Spleen (tissue), 11 donors: ENCODE results near the gene MMEL1. TPM values are rescaled to one million over a fixed set of nuclear protein-coding genes. Genes with fewer than 3 reads are reported as not detected.
"Not testable (repeated sequence)": the region's sequence is repeated elsewhere in the genome, so short reads cannot be mapped to it uniquely, and the experiment has no call there.

Source experiments
- DNase-seq: peaks from one replicate; pipeline ENCODE4 v3.0.0-alpha.2; 2020
- H3K27ac ChIP-seq, 8 donors: fragments of 200-600 bp; sonication (generic) in 7 of 8; 1 replicate in 4 of 8; 2 replicates in 4 of 8; pipeline versions ENCODE4 v1.5.0 to v1.8.0; 2016 to 2021; ENCODE audit warnings: inconsistent platforms in 4 of 8, mild to moderate bottlenecking in 4 of 8, moderate library complexity in 1 of 8
- H3K27me3 ChIP-seq, 7 donors: fragments of 200-600 bp; sonication (generic) in 6 of 7; replicated peaks in 1 of 7; 1 replicate in 4 of 7; 2 replicates in 3 of 7; pipeline versions ENCODE4 v1.5.0 to v1.8.0; 2016 to 2021; ENCODE audit warnings: inconsistent platforms in 3 of 7, mild to moderate bottlenecking in 1 of 7
- H3K36me3 ChIP-seq, 6 donors: fragments of 200-600 bp; sonication (generic) in 5 of 6; 1 replicate in 4 of 6; 2 replicates in 2 of 6; pipeline versions ENCODE4 v1.5.0 to v1.8.0; 2016 to 2021; ENCODE audit warnings: inconsistent platforms in 2 of 6
- H3K4me1 ChIP-seq, 6 donors: fragments of 200-600 bp; sonication (generic) in 5 of 6; 1 replicate in 3 of 6; 2 replicates in 3 of 6; pipeline versions ENCODE4 v1.5.0 to v1.8.0; 2016 to 2021; ENCODE audit warnings: inconsistent platforms in 3 of 6
- H3K4me3 ChIP-seq, 8 donors: fragments of 200-600 bp; sonication (generic) in 7 of 8; 1 replicate in 4 of 8; 2 replicates in 4 of 8; pipeline versions ENCODE4 v1.5.0 to v1.8.0; 2016 to 2021; ENCODE audit warnings: inconsistent platforms in 4 of 8, mild to moderate bottlenecking in 4 of 8, moderate library complexity in 2 of 8
- H3K9me3 ChIP-seq, 8 donors: fragments of 200-600 bp; sonication (generic) in 7 of 8; 1 replicate in 4 of 8; 2 replicates in 4 of 8; pipeline versions ENCODE4 v1.5.0 to v1.8.0; 2016 to 2021; ENCODE audit warnings: inconsistent platforms in 4 of 8
- CTCF ChIP-seq, 11 experiments: fragments of 200-600 bp in 7 of 11; fragments of 450-650 bp in 4 of 11; sonication (generic) in 4 of 11; IDR thresholded peaks in 8 of 11; conservative IDR thresholded peaks in 3 of 11; 1 replicate in 7 of 11; 2 replicates in 4 of 11; pipeline versions ENCODE4 v1.4.0 to v1.8.0; 2016 to 2021; ENCODE audit warnings: antibody characterized with exemption in 11 of 11, inconsistent platforms in 4 of 11, mild to moderate bottlenecking in 1 of 11
- POLR2A ChIP-seq, 3 donors: fragments of 450-650 bp; IDR thresholded peaks; one replicate each; pipeline ENCODE4 v1.5.1; 2017; ENCODE audit warnings: antibody characterized with exemption in 3 of 3, mild to moderate bottlenecking in 1 of 3
- POLR2AphosphoS5 ChIP-seq, 3 donors: sonication (generic); formaldehyde crosslinking; IDR thresholded peaks; one replicate each; pipeline ENCODE4 v1.5.1; 2017; ENCODE audit warnings: antibody characterized with exemption in 3 of 3
- WGBS, 5 donors: extraction: QIAGEN DNeasy Blood & Tissue Kit in 3 of 5; methylation state at CpG; one replicate each; pipeline versions ENCODE4 v1.1.5 to v1.1.7; 2013 to 2018; 5-methylcytosine and 5-hydroxymethylcytosine counted together
- intact Hi-C: fragments of 100-400 bp; cut with DNase I; formaldehyde crosslinking; loops from one replicate; pipeline ENCODE4 v1.15.0; 2023; ENCODE audit warnings: low total_unique reads
- polyA plus RNA-seq, 3 donors: library from polyadenylated mRNA; stranded (reverse); fragments of 200-250 nt; gene quantifications; one replicate each; pipeline ENCODE4 v1.2.1, GENCODE V29; 2013
- total RNA-seq, 7 donors: library from RNA; depleted of rRNA in 3 of 7; stranded (reverse); fragments of >200 nt in 3 of 7; fragmentation: NEBNext Ultra II Directional in 4 of 7; extraction: Animal tissue kit (Norgen Biotek cat#: 25700) in 4 of 7; gene quantifications; one replicate each; pipeline versions ENCODE4 v1.1.0 to v1.2.1, GENCODE V29; 2016 to 2021
- donor health status: healthy with polysubstance abuse.
- donor health status: DM: no; HTN: no; CAD: no; lungs with moderate emphysema.
- donor health status: DM: no; HTN: no; CAD: no.
- donor health status: Bipolar disorder and iron deficiency.
- donor health status: healthy.
- donor health status: DM: no; HTN: no; CAD: no.
- donor health status: DM: yes; HTN: yes; CAD: no.

The MMEL1 gene
- total and polyA plus RNA-seq, 10 donors, result 1.9 to 6.4 (median 3.3) TPM; not detected in 1

GRCh38 chr1:2628933-2629626 lies 3.7 kb downstream of the MMEL1 start:
- 3 to 7% (median 6%) methylated on average over 25 to 64 of the region's 64 CpGs for WGBS, 5 donors
- Histone ChIP-seq H3K27me3 (peaks cover 4 to 89% (median 53%) of the 10 kb centered on the region in 7 donors), H3K4me3 (peak overlapping the region in 1 of 8 donors; percentile 19), H3K36me3 (no peaks in the 10 kb centered on the region), H3K9me3 (no peaks in the 10 kb centered on the region), H3K27ac (no peak overlapping the region), H3K4me1 (peaks cover 0 to 18% (median 12%) of the 10 kb centered on the region in 6 donors)
- peak; percentile 63 for DNase-seq
- intact Hi-C loops, result no loop called here
- TF ChIP-seq POLR2A (IDR thresholded peaks at IDR 0.05), result no peak
- TF ChIP-seq POLR2AphosphoS5 (IDR thresholded peaks at IDR 0.05), result no peak
- TF ChIP-seq CTCF (IDR thresholded peaks at IDR 0.05 in 8 of 11, conservative IDR thresholded peaks at IDR 0.05 in 3 of 11), result no peak

GRCh38 chr1:2628191-2628932 lies 4.5 kb downstream of the MMEL1 start:
- intact Hi-C loops, result no loop called here
- Histone ChIP-seq H3K36me3 (no peaks in the 10 kb centered on the region), H3K27me3 (peaks cover 4 to 82% (median 53%) of the 10 kb centered on the region in 7 donors), H3K4me3 (peak overlapping the region in 1 of 8 donors; percentile 19), H3K4me1 (peaks cover 0 to 15% (median 11%) of the 10 kb centered on the region in 6 donors), H3K27ac (no peak overlapping the region), H3K9me3 (no peaks in the 10 kb centered on the region)
- TF ChIP-seq POLR2A (IDR thresholded peaks at IDR 0.05) (no peak), POLR2AphosphoS5 (IDR thresholded peaks at IDR 0.05) (no peak), CTCF (IDR thresholded peaks at IDR 0.05 in 8 of 11, conservative IDR thresholded peaks at IDR 0.05 in 3 of 11) (no peak)
- WGBS, 5 donors, result 11 to 23% (median 13%) methylated on average over 7 to 46 of the region's 46 CpGs; no CpG with 5 or more reads in 1 of the 5 donors
- DNase-seq, result peak; percentile 61

GRCh38 chr1:2627746-2628145 lies 5.1 kb downstream of the MMEL1 start:
- no peak overlapping the region for H3K4me3 ChIP-seq
- 29 to 44% (median 38%) methylated on average over 4 to 6 of the region's 6 CpGs for WGBS, 5 donors

GRCh38 chr1:2625748-2626147 lies 7.1 kb downstream of the MMEL1 start:
- H3K4me3 ChIP-seq, H3K27ac ChIP-seq, intact Hi-C loops, H3K36me3 ChIP-seq, DNase-seq: not testable (repeated sequence)
- H3K27me3 ChIP-seq, result peaks cover 4 to 63% (median 45%) of the 10 kb centered on the region in 7 donors
- H3K4me1 ChIP-seq, result peaks cover 0 to 15% (median 11%) of the 10 kb centered on the region in 6 donors
- peaks cover 0 to 10% (median 6%) of the 10 kb centered on the region in 8 donors for H3K9me3 ChIP-seq
- WGBS, 5 donors, result 58 to 81% (median 63%) methylated on average over 6 to 7 of the region's 7 CpGs

More at GRCh38 chr1:2627746-2628145, 5.1 kb downstream of the MMEL1 start:
- Histone ChIP-seq H3K27me3 (peaks cover 4 to 76% (median 49%) of the 10 kb centered on the region in 7 donors), H3K27ac (no peak overlapping the region), H3K36me3 (no peaks in the 10 kb centered on the region), H3K4me1 (peaks cover 0 to 15% (median 11%) of the 10 kb centered on the region in 6 donors), H3K9me3 (no peaks in the 10 kb centered on the region)
- intact Hi-C loops, result no loop called here
- TF ChIP-seq POLR2A (IDR thresholded peaks at IDR 0.05), result no peak
- no peak for TF ChIP-seq CTCF (IDR thresholded peaks at IDR 0.05 in 8 of 11, conservative IDR thresholded peaks at IDR 0.05 in 3 of 11)
- TF ChIP-seq POLR2AphosphoS5 (IDR thresholded peaks at IDR 0.05), result no peak
- DNase-seq, result peak; percentile 56
